H1 (cell line): ENCODE measurements around the gene WNT11. TPM values are rescaled to one million over a fixed set of nuclear protein-coding genes. Genes with fewer than 3 reads are reported as not detected.

Experiments
- RNF2 ChIP-seq: fragments of 200-900, 300-1000 bp; sonication (generic); IDR thresholded peaks from 2 replicates; pipeline ENCODE4 v1.7.1; 2016; ENCODE audit warnings: borderline replicate concordance, low read depth, mild to moderate bottlenecking, antibody characterized with exemption, low read length; ENCODE audit not compliant: poor library complexity, severe bottlenecking; ENCODE audit errors: missing control alignments
- polyA plus RNA-seq, 7 experiments: library from polyadenylated mRNA; depleted of rRNA in 3 of 7; stranded (reverse) in 5 of 7; unstranded in 2 of 7; fragments of >200 nt in 5 of 7; fragments of 200-250 nt in 2 of 7; gene quantifications; 1 replicate in 5 of 7; 2 replicates in 1 of 7; 4 replicates in 1 of 7; pipeline versions ENCODE4 v1.2.1 to v1.2.3, GENCODE V29; 2011 to 2013; ENCODE audit warnings: missing spikeins in 2 of 7, mixed read lengths in 2 of 7
- total RNA-seq: library from RNA; stranded (reverse); fragmentation: NEBNext Ultra II Directional; extraction: Animal tissue kit (Norgen Biotek cat#: 25700); gene quantifications from 2 replicates; pipeline ENCODE4 v1.2.1, GENCODE V29; 2021

Gene WNT11
- total and polyA plus RNA-seq, 2 of the 8 experiments (the other 6 are each of a cell fraction or from before 2014, with no cell fraction given): 0.11 to 0.45 TPM

DNA sequence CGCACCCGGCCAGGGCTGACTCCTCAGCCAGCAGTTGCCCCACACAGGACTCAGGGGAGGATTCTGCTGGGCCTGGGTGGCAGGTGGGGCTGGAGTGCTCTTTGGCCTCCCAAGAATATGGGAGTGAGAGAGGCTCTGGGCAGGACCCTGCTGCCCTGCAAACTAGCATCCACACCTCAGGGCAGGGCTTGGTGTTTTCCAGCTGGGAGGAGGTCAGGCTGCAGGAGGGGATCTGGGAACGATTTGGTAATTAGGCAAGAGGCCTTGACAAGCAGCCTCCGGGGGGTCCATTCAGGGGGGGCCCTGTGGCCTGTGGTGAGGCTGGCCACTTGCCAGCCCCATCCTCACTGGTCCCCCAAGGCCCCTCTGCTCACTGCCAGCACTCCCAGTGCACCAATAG, 35.8 kb downstream of the WNT11 start (continued):
- no peak for TF ChIP-seq RNF2
